ENCODE measurements around the gene CTNNA2. TPM values are rescaled to one million over a fixed set of nuclear protein-coding genes. Genes with fewer than 3 reads are reported as not detected.
A peak's percentile ranks its signal among the peaks of the same experiment; 100 is the strongest.

CTNNA2 gene
- total and polyA plus RNA-seq, 9 of the 15 experiments (the other 6 are each of a cell fraction or from before 2014, with no cell fraction given), result 0.03 to 0.40 (median 0.15) TPM

- no peaks in the 10 kb centered on the region for H3K9me3 ChIP-seq (replicated peaks; ENCODE audit: control insufficient read depth, insufficient read depth, low read depth, low read length)
- intact Hi-C loops (cut with micrococcal nuclease) (no loop called here), in situ Hi-C loops (cut with MboI) (no loop called here)
- no peak overlapping the region for H3K4me3 ChIP-seq
- no peaks in the 10 kb centered on the region for H3K36me3 ChIP-seq (ENCODE audit: control insufficient read depth, insufficient read depth, low read length)
- H3K27ac ChIP-seq (ENCODE audit: extremely low read depth, low read depth, low read length), result no peak overlapping the region
- FAIRE-seq (no peak), ATAC-seq (no peak), DNase-seq (ENCODE audit: extremely low read depth in 1 of 4, low spot score in 3 of 4) (no peak)
- WGBS (ENCODE audit: insufficient coverage, low coverage, missing lambda C conversion rate), result 20% methylated on average over 4 of the region's 4 CpGs
- H3K4me2 ChIP-seq (ENCODE audit: insufficient read depth, low read length), result no peak overlapping the region
- no peaks in the 10 kb centered on the region for H3K27me3 ChIP-seq (ENCODE audit: control insufficient read depth in 2 of 2, insufficient read depth in 2 of 2, low read length in 2 of 2)
- H3K9me1 ChIP-seq (ENCODE audit: control insufficient read depth, insufficient read depth, low read length), result no peaks in the 10 kb centered on the region
- H2AFZ ChIP-seq (ENCODE audit: low read depth, low read length), result peak overlapping the region; percentile 67
- ChIA-PET CTCF (ENCODE audit: low intra/inter-chr PET ratio) (no interaction called here), POLR2A (interaction anchor here (2.4 kb wide), 1 partner anchor 9 kb away, joined by 13 read pairs; no protein-coding TSS in a partner anchor)
- peaks cover 7 to 25% of the 10 kb centered on the region in 2 experiments; a peak in 4 of 5 replicates for H3K4me1 ChIP-seq (replicated peaks in 1 of 2; ENCODE audit: control insufficient read depth in 2 of 2, insufficient read depth in 2 of 2, low read length in 2 of 2)
- no peaks in the 10 kb centered on the region for H4K20me1 ChIP-seq (replicated peaks; ENCODE audit: control insufficient read depth, insufficient read depth, low read length)
- no TSS peak for BruUV-seq (replicated peaks)
- H3K79me2 ChIP-seq (ENCODE audit: control insufficient read depth, insufficient read depth, low read length), result no peaks in the 10 kb centered on the region
- H3K9ac ChIP-seq (ENCODE audit: insufficient read depth in 1 of 2, low read depth in 2 of 2, low read length in 2 of 2), result no peak overlapping the region
- TF ChIP-seq SMAD1 (IDR thresholded peaks at IDR 0.05; ENCODE audit: low read depth, low read length, partially characterized antibody), result no peak
- no peak for TF ChIP-seq NBN (IDR thresholded peaks at IDR 0.05; ENCODE audit: low read depth)
- TF ChIP-seq THRB (CRISPR knock-in tag; conservative IDR thresholded peaks at IDR 0.05), result no peak
- TF ChIP-seq FOXP1 (CRISPR knock-in tag; IDR thresholded peaks at IDR 0.05), result no peak
- no peak for TF ChIP-seq GTF3C2 (IDR thresholded peaks at IDR 0.05; ENCODE audit: borderline replicate concordance, extremely low read depth, insufficient read length)
- TF ChIP-seq, protein P1, sequence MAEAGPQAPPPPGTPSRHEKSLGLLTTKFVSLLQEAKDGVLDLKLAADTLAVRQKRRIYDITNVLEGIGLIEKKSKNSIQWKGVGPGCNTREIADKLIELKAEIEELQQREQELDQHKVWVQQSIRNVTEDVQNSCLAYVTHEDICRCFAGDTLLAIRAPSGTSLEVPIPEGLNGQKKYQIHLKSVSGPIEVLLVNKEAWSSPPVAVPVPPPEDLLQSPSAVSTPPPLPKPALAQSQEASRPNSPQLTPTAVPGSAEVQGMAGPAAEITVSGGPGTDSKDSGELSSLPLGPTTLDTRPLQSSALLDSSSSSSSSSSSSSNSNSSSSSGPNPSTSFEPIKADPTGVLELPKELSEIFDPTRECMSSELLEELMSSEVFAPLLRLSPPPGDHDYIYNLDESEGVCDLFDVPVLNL (CRISPR knock-in tag; IDR thresholded peaks at IDR 0.05; ENCODE audit: low read depth), result no peak
- TF ChIP-seq ZNF280B (CRISPR knock-in tag; IDR thresholded peaks at IDR 0.05), result no peak
- TF ChIP-seq, protein P2, sequence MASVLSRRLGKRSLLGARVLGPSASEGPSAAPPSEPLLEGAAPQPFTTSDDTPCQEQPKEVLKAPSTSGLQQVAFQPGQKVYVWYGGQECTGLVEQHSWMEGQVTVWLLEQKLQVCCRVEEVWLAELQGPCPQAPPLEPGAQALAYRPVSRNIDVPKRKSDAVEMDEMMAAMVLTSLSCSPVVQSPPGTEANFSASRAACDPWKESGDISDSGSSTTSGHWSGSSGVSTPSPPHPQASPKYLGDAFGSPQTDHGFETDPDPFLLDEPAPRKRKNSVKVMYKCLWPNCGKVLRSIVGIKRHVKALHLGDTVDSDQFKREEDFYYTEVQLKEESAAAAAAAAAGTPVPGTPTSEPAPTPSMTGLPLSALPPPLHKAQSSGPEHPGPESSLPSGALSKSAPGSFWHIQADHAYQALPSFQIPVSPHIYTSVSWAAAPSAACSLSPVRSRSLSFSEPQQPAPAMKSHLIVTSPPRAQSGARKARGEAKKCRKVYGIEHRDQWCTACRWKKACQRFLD (CRISPR knock-in tag; IDR thresholded peaks at IDR 0.05), result no peak
- TF ChIP-seq, protein P3, sequence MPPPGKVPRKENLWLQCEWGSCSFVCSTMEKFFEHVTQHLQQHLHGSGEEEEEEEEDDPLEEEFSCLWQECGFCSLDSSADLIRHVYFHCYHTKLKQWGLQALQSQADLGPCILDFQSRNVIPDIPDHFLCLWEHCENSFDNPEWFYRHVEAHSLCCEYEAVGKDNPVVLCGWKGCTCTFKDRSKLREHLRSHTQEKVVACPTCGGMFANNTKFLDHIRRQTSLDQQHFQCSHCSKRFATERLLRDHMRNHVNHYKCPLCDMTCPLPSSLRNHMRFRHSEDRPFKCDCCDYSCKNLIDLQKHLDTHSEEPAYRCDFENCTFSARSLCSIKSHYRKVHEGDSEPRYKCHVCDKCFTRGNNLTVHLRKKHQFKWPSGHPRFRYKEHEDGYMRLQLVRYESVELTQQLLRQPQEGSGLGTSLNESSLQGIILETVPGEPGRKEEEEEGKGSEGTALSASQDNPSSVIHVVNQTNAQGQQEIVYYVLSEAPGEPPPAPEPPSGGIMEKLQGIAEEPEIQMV (tag; conservative IDR thresholded peaks at IDR 0.05; ENCODE audit: low read depth), result no peak
These were observed 640.3 kb downstream of the CTNNA2 start for GRCh38 chr2:80153151-80153550.

Data from K562 (cell line).